Activated gamma-delta T cell treated with anti-CD3 and anti-CD28 coated beads, Interleukin-2, amount 50 U/mL, for 16 hours (primary cell): ENCODE measurements around the gene RPUSD3.
A peak's percentile ranks its signal among the peaks of the same experiment; 100 is the strongest.

Experiments
- DNase-seq: peaks from one replicate; pipeline ENCODE4 v3.0.0-alpha.2; 2020; ENCODE audit warnings: low read depth

The RPUSD3 gene

GRCh38 chr3:9806688-9807589, 36.9 kb downstream of the RPUSD3 start:
- DNase-seq, result no peak

DNA sequence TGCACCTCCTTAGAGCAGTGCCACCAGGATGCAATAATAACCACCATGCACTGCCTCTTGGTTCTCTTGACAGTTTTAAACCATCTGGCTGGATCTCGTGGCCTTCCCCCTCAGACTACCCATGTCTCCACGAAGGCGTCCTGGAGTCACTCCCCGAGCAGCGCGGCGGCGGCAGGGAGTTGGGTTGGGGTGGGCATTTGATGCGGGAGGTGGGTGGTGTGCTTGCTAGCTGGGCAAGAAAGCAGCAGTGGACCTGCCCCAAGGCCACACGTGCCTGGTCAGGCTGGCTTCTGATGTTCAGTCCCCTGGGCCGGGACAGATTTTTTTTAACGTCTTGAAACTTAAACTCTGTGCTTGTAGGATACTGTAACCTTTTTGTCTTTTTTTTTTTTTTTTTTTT, 37.7 kb downstream of the RPUSD3 start:
- DNase-seq, result no peak

DNA sequence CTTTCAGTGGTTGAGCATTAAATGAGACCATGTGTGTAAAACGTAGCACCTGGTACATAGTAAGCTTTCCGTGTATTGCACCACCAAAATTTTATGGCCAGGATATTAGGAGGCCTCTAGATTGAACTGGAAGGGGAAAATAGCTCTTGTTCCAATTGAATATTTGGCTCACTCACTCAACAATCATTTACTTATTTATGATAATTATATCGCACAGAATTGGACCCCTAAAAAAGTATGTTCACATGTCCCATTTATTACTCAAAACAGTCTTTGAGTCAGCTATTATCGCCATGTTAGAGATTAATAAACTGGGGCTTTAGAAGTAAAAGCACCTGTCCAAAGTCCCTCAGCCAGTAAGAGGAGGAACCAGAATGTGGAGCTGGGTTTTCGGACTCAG, 38.8 kb downstream of the RPUSD3 start:
- DNase-seq, result no peak

DNA sequence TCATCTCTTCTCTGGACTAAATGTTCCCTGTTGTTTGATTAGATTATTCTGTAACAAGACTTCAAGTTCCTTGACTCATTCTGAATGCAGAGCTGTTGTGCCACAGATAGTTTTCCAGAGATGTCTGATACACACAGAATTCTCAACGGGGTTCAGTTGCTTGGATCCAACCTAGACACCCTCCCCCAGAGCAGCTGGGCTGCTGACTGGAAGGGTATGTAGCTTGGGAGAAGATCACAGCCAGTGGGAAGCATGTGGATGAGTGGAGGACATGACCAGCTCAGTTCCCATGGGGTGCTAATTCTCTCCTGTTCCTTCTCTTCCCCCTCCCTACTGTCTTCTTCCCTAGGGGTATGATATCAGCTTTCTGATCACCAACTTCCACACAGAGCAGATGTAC, 40.3 kb downstream of the RPUSD3 start:
- DNase-seq, result no peak

- DNase-seq, result no peak
These were observed 43.3 kb downstream of the RPUSD3 start for GRCh38 chr3:9800529-9800928.

GRCh38 chr3:9797196-9797945, 46.4 kb downstream of the RPUSD3 start:
- DNase-seq, result no peak

GRCh38 chr3:9795207-9795606, 48.6 kb downstream of the RPUSD3 start:
- DNase-seq, result no peak

- no peak for DNase-seq
These were observed 49.4 kb downstream of the RPUSD3 start for GRCh38 chr3:9794400-9794799.

GRCh38 chr3:9793161-9793781, 50.5 kb downstream of the RPUSD3 start:
- DNase-seq, result no peak

GRCh38 chr3:9792405-9793160, 51.2 kb downstream of the RPUSD3 start, which contains the start of the genes ARPC4 and TADA3:
Gene ARPC4, plus strand, starts transcription at chr3:9793082. Its CDS starts 40 bp downstream, at chr3:9793122.
Gene TADA3, minus strand, starts transcription at chr3:9792473. Its CDS starts 1,007 bp downstream, at chr3:9791466.
- peak; percentile 85 for DNase-seq

DNA sequence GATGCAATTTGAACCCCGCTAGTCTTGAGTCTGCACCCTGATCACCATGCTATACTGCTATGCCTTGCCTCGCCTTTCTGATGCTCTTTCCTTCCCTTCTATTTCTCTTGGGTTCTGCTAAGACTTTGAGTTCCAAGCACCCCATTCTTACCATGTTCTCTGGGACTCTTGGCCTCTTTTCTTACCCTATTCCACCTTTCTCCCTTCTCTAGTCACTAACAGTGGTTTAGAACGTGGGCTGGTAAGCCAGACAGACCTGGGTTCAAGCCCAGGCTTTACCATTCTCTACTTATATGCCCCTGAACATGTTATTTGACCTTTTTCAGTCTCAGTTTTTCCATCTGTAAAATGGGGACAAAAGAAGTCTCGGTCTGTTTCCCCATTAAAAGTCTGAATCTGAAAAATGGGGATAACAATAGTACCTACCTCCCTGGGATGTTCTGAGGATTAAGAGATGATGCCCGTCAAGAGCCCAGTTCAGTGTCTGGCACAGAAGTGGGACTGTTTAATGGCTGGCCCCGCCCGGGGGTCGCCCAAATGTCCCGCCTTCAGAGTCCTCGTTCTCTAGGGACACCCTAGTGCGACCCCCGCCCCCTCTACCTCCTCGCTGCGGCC, 51.9 kb downstream of the RPUSD3 start:
- no peak for DNase-seq

- no peak for DNase-seq
These were observed 52.7 kb downstream of the RPUSD3 start for GRCh38 chr3:9791127-9791526.
